Suprapubic skin (tissue), 4 donors: ENCODE data around the gene PLEK. TPM values are rescaled to one million over a fixed set of nuclear protein-coding genes. Genes with fewer than 3 reads are reported as not detected.
"Not testable (repeated sequence)": the region's sequence is repeated elsewhere in the genome, so short reads cannot be mapped to it uniquely, and the experiment has no call there.

Experiments used
- DNase-seq, 2 donors: peaks; one replicate each; pipeline ENCODE4 v3.0.0-alpha.2; 2019; ENCODE audit warnings: low spot score in 2 of 2
- H3K27ac ChIP-seq: fragments of 200-600 bp; sonication (generic); one replicate; pipeline ENCODE4 v1.5.1; 2019
- H3K27me3 ChIP-seq: fragments of 200-600 bp; sonication (generic); one replicate; pipeline ENCODE4 v1.5.1; 2019
- H3K36me3 ChIP-seq: fragments of 200-600 bp; sonication (generic); one replicate; pipeline ENCODE4 v1.5.1; 2019
- H3K4me1 ChIP-seq: fragments of 200-600 bp; sonication (generic); one replicate; pipeline ENCODE4 v1.5.1; 2019
- H3K4me3 ChIP-seq: fragments of 200-600 bp; sonication (generic); one replicate; pipeline ENCODE4 v1.5.1; 2019; ENCODE audit warnings: mild to moderate bottlenecking
- H3K9me3 ChIP-seq: fragments of 200-600 bp; sonication (generic); one replicate; pipeline ENCODE4 v1.5.1; 2019
- CTCF ChIP-seq, 2 donors: fragments of 200-600 bp in 1 of 2; fragments of 450-650 bp in 1 of 2; sonication (generic) in 1 of 2; IDR thresholded peaks; one replicate each; pipeline ENCODE4 v1.5.1; 2016 to 2019; ENCODE audit warnings: antibody characterized with exemption in 2 of 2, mild to moderate bottlenecking in 1 of 2, moderate library complexity in 1 of 2
- EP300 ChIP-seq: sonication (generic); formaldehyde crosslinking; IDR thresholded peaks from one replicate; pipeline ENCODE4 v1.6.1; 2017; ENCODE audit warnings: antibody characterized with exemption
- POLR2A ChIP-seq, 2 donors: fragments of 450-650 bp; IDR thresholded peaks; one replicate each; pipeline ENCODE4 v1.6.1; 2017; ENCODE audit warnings: antibody characterized with exemption in 2 of 2, mild to moderate bottlenecking in 2 of 2, moderate library complexity in 2 of 2
- POLR2AphosphoS5 ChIP-seq, 3 donors: sonication (generic); formaldehyde crosslinking; IDR thresholded peaks; one replicate each; pipeline ENCODE4 v1.6.1; 2017; ENCODE audit warnings: antibody characterized with exemption in 3 of 3
- WGBS: methylation state at CpG from one replicate; pipeline ENCODE4 v1.1.5; 2018; 5-methylcytosine and 5-hydroxymethylcytosine counted together
- total RNA-seq, 4 donors: library from RNA; depleted of rRNA; stranded (reverse); fragments of >200 nt; gene quantifications; one replicate each; pipeline ENCODE4 v1.1.0, GENCODE V29; 2016

Gene PLEK
- total RNA-seq, 4 donors from 2014 or later = 1.1 to 2.6 (median 1.7) TPM

GRCh38 chr2:68396093-68396492, 31.0 kb downstream of the PLEK start:
- no peak overlapping the region for H3K27ac ChIP-seq
- TF ChIP-seq CTCF (IDR thresholded peaks at IDR 0.05) (no peak), POLR2AphosphoS5 (IDR thresholded peaks at IDR 0.05) (no peak), POLR2A (IDR thresholded peaks at IDR 0.05) (no peak)
- no peaks in the 10 kb centered on the region for H3K36me3 ChIP-seq
- no peaks in the 10 kb centered on the region for H3K9me3 ChIP-seq
- 92% methylated on average over 4 of the region's 4 CpGs for WGBS
- no peaks in the 10 kb centered on the region for H3K27me3 ChIP-seq
- DNase-seq = no peak
- no peaks in the 10 kb centered on the region for H3K4me1 ChIP-seq
- H3K4me3 ChIP-seq = no peak overlapping the region

GRCh38 chr2:68397704-68398263, 32.7 kb downstream of the PLEK start:
- not testable (repeated sequence) for H3K4me3 ChIP-seq, H3K36me3 ChIP-seq, H3K4me1 ChIP-seq, H3K27ac ChIP-seq, DNase-seq, H3K9me3 ChIP-seq, H3K27me3 ChIP-seq
- WGBS = 100% methylated on average over 3 of the region's 3 CpGs

GRCh38 chr2:68403199-68403644, 38.1 kb downstream of the PLEK start:
- no peak for DNase-seq
- TF ChIP-seq CTCF (IDR thresholded peaks at IDR 0.05) (no peak), POLR2A (IDR thresholded peaks at IDR 0.05) (no peak)
- H3K9me3 ChIP-seq = no peaks in the 10 kb centered on the region
- 80% methylated on average over 2 of the region's 4 CpGs for WGBS
- peaks cover 4% of the 10 kb centered on the region for H3K4me1 ChIP-seq
- H3K36me3 ChIP-seq = no peaks in the 10 kb centered on the region
- no peak overlapping the region for H3K4me3 ChIP-seq
- peaks cover 8% of the 10 kb centered on the region for H3K27me3 ChIP-seq
- H3K27ac ChIP-seq = no peak overlapping the region

DNA sequence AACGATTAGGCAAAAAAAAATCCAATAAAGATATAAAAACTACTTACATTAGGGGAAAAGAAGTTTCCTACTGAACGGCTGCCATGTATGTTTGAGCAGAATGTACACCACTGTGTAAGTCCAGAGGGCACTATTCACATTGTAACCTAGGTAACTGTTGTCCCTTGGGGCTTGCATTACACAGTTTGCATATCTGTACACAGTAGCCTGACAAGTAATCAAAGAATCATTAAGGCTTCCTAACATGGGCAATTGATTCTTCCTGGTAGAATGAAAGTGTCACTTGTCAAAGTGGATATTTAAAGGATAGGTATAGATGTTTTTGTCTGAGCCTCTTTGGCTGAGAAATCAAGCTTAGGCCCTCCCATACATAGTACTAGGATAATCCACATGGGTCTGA, 39.1 kb downstream of the PLEK start:
- Histone ChIP-seq H3K27ac (no peak overlapping the region), H3K9me3 (no peaks in the 10 kb centered on the region), H3K27me3 (peaks cover 8% of the 10 kb centered on the region), H3K36me3 (no peaks in the 10 kb centered on the region), H3K4me3 (no peak overlapping the region), H3K4me1 (peaks cover 4% of the 10 kb centered on the region)
- DNase-seq = no peak
- WGBS = 62% methylated on average over 2 of the region's 2 CpGs
- no peak for TF ChIP-seq POLR2A (IDR thresholded peaks at IDR 0.05)
- no peak for TF ChIP-seq POLR2AphosphoS5 (IDR thresholded peaks at IDR 0.05)
- no peak for TF ChIP-seq CTCF (IDR thresholded peaks at IDR 0.05)
- no peak for TF ChIP-seq EP300

DNA sequence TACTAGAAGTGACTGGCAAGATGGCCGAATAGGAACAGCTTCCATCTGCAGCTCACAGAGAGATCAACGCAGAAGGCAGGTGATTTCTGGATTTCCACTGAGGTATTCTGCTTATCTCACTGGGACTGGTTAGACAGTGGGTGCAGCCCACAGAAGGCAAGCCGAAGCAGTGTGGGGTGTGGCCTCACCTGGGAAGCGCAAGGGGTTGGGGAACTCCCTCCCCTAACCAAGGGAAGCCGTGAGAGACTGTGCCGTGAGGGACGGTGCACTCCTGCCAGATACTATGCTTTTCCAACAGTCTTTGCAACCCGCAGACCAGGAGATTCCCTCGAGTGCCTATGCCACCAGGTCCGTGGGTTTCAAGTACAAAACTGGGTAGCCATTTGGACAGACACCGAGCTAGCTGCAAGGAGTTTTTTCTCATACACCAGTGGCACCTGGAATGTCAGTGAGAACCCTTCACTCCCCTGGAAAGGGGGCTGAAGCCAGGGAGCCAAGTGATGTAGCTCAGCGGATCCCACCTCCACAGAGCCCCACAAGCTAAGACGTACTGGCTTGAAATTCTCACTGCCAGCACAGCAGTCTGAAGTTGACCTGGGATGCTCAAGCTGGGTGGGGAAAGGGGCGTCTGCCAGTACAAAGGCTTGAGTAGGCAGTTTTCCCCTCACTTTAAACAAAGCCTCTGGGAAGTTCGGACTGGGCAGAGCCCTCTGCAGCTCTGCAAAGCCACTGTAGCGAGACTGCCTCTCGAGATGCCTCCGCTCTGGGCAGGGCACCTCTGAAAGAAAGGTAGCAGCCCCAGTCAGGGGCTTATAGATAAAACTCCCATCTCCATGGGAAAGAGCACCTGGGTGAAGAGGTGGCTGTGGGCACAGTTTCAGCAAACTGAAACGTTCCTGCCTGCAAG, 40.1 kb downstream of the PLEK start:
- H3K4me1 ChIP-seq = peaks cover 4% of the 10 kb centered on the region
- peaks cover 8% of the 10 kb centered on the region for H3K27me3 ChIP-seq
- H3K9me3 ChIP-seq = no peaks in the 10 kb centered on the region
- H3K36me3 ChIP-seq = no peaks in the 10 kb centered on the region
- 48% methylated on average over 17 of the region's 19 CpGs for WGBS
- no peak for DNase-seq
- TF ChIP-seq EP300 = no peak
- no peak for TF ChIP-seq CTCF (IDR thresholded peaks at IDR 0.05)
- TF ChIP-seq POLR2AphosphoS5 (IDR thresholded peaks at IDR 0.05) = no peak
- TF ChIP-seq POLR2A (IDR thresholded peaks at IDR 0.05) = no peak
- H3K4me3 ChIP-seq = no peak overlapping the region
- no peak overlapping the region for H3K27ac ChIP-seq
